DOHH2 (cell line): Measurements from ENCODE around the gene PTCHD1.

ENCODE experiments used
- H3F3A ChIP-seq: fragments of 200-600 bp; sonication (generic), shearing (Covaris generic); 2 replicates; pipeline ENCODE4 v1.6.0; 2016; ENCODE audit warnings: antibody characterized with exemption, mild to moderate bottlenecking; ENCODE audit not compliant: control insufficient read depth, insufficient read depth
- H3K27ac ChIP-seq: fragments of 200-600 bp; sonication (generic); 2 replicates; pipeline ENCODE4 v1.5.1; 2014; ENCODE audit warnings: low read depth, mild to moderate bottlenecking, low read length, moderate library complexity
- H3K27me3 ChIP-seq: fragments of 200-600 bp; sonication (generic); 2 replicates; pipeline ENCODE4 v1.6.1; 2014; ENCODE audit warnings: mild to moderate bottlenecking, low read length, mixed read lengths; ENCODE audit not compliant: control insufficient read depth
- H3K36me3 ChIP-seq: fragments of 200-600 bp; sonication (generic); 2 replicates; pipeline ENCODE4 v1.6.1; 2014; ENCODE audit warnings: mild to moderate bottlenecking, low read length, moderate library complexity, mixed read lengths; ENCODE audit not compliant: control insufficient read depth
- H3K4me1 ChIP-seq: fragments of 200-600 bp; sonication (generic); 2 replicates; pipeline ENCODE4 v1.6.1; 2014; ENCODE audit warnings: mild to moderate bottlenecking, low read length, mixed read lengths; ENCODE audit not compliant: control insufficient read depth
- H3K4me2 ChIP-seq: fragments of 200-600 bp; sonication (generic); 2 replicates; pipeline ENCODE4 v1.6.0; 2014; ENCODE audit warnings: mild to moderate bottlenecking, low read length, moderate library complexity
- H3K4me3 ChIP-seq: fragments of 200-600 bp; sonication (generic); 2 replicates; pipeline ENCODE4 v1.5.1; 2014; ENCODE audit warnings: mild to moderate bottlenecking, low read length, mixed read lengths
- H3K79me2 ChIP-seq: fragments of 200-600 bp; sonication (generic); 2 replicates; pipeline ENCODE4 v1.6.1; 2014; ENCODE audit warnings: mild to moderate bottlenecking, low read length, mixed read lengths; ENCODE audit not compliant: control insufficient read depth
- H3K9me2 ChIP-seq: fragments of 200-600 bp; sonication (generic); replicated peaks from 2 replicates; pipeline ENCODE4 v1.6.1; 2014; ENCODE audit warnings: mild to moderate bottlenecking, low read length, mixed read lengths; ENCODE audit not compliant: control insufficient read depth
- H3K9me3 ChIP-seq: fragments of 200-600 bp; sonication (generic); 2 replicates; pipeline ENCODE4 v1.6.1; 2014; ENCODE audit warnings: antibody characterized with exemption, low read length, mixed read lengths; ENCODE audit not compliant: control insufficient read depth, insufficient read depth
- H4K20me1 ChIP-seq: fragments of 200-600 bp; sonication (generic); 2 replicates; pipeline ENCODE4 v1.6.0; 2014; ENCODE audit warnings: low read depth, mild to moderate bottlenecking, antibody characterized with exemption, low read length, moderate library complexity; ENCODE audit not compliant: control insufficient read depth, insufficient read depth
- CTCF ChIP-seq: fragments of 200-600 bp; sonication (generic); IDR thresholded peaks from one replicate; pipeline ENCODE4 v1.5.1; 2014; ENCODE audit warnings: antibody characterized with exemption, mild to moderate bottlenecking, low read depth, low read length; ENCODE audit not compliant: poor library complexity, severe bottlenecking
- EZH2phosphoT487 ChIP-seq: fragments of 200-600 bp; sonication (generic); IDR thresholded peaks from 2 replicates; pipeline ENCODE4 v1.6.1; 2017; ENCODE audit warnings: borderline replicate concordance, mild to moderate bottlenecking, antibody characterized with exemption, low read length, moderate library complexity, mixed read lengths

The PTCHD1 gene

GRCh38 chrX:23292988-23293651 lies 41.5 kb upstream of the PTCHD1 start:
- H3F3A ChIP-seq: no peaks in the 10 kb centered on the region
- no peaks in the 10 kb centered on the region for H3K36me3 ChIP-seq
- no peaks in the 10 kb centered on the region for H3K4me1 ChIP-seq
- no peak for TF ChIP-seq EZH2phosphoT487
- TF ChIP-seq CTCF: no peak
- no peaks in the 10 kb centered on the region for H3K9me2 ChIP-seq
- no peaks in the 10 kb centered on the region for H4K20me1 ChIP-seq
- H3K27ac ChIP-seq: no peak overlapping the region
- H3K79me2 ChIP-seq: no peaks in the 10 kb centered on the region
- no peaks in the 10 kb centered on the region for H3K9me3 ChIP-seq
- H3K4me3 ChIP-seq: no peak overlapping the region
- no peak overlapping the region for H3K4me2 ChIP-seq
- H3K27me3 ChIP-seq: no peaks in the 10 kb centered on the region

GRCh38 chrX:23304881-23305280 lies 29.8 kb upstream of the PTCHD1 start:
- no peaks in the 10 kb centered on the region for H3K9me2 ChIP-seq
- no peaks in the 10 kb centered on the region for H3K79me2 ChIP-seq
- H3K4me2 ChIP-seq: no peak overlapping the region
- H3K4me1 ChIP-seq: no peaks in the 10 kb centered on the region
- no peaks in the 10 kb centered on the region for H3K36me3 ChIP-seq
- no peaks in the 10 kb centered on the region for H3K27me3 ChIP-seq
- H3K9me3 ChIP-seq: no peaks in the 10 kb centered on the region
- TF ChIP-seq CTCF: no peak
- no peak for TF ChIP-seq EZH2phosphoT487
- no peaks in the 10 kb centered on the region for H4K20me1 ChIP-seq
- H3K27ac ChIP-seq: no peak overlapping the region
- no peak overlapping the region for H3K4me3 ChIP-seq
- H3F3A ChIP-seq: no peaks in the 10 kb centered on the region

- no peak overlapping the region for H3K4me2 ChIP-seq
- H3F3A ChIP-seq: no peaks in the 10 kb centered on the region
- no peaks in the 10 kb centered on the region for H4K20me1 ChIP-seq
- H3K79me2 ChIP-seq: no peaks in the 10 kb centered on the region
- no peaks in the 10 kb centered on the region for H3K9me2 ChIP-seq
- H3K4me1 ChIP-seq: no peaks in the 10 kb centered on the region
- TF ChIP-seq EZH2phosphoT487: no peak
- TF ChIP-seq CTCF: no peak
- H3K27ac ChIP-seq: no peak overlapping the region
- H3K9me3 ChIP-seq: no peaks in the 10 kb centered on the region
- no peak overlapping the region for H3K4me3 ChIP-seq
- H3K27me3 ChIP-seq: no peaks in the 10 kb centered on the region
- no peaks in the 10 kb centered on the region for H3K36me3 ChIP-seq
Observed at GRCh38 chrX:23311731-23312130, 22.9 kb upstream of the PTCHD1 start.
